HTR-8/SVneo (cell line): Measurements from ENCODE around the gene SERPIND1.
"Not testable (repeated sequence)": the region's sequence is repeated elsewhere in the genome, so short reads cannot be mapped to it uniquely, and the experiment has no call there.

Experiments used
- DNase-seq: peaks from one replicate; pipeline ENCODE4 v3.0.0; 2011; ENCODE audit warnings: low spot score, mixed read lengths; ENCODE audit not compliant: insufficient read length
- FAIRE-seq: peaks from 2 replicates; lab custom pipeline; 2011; peaks lifted over from hg19 to GRCh38; lab: Jason Lieb, UNC

SERPIND1 gene

GRCh38 chr22:20809538-20810185 lies 35.7 kb downstream of the SERPIND1 start:
- FAIRE-seq = no peak

GRCh38 chr22:20810645-20811044 lies 36.7 kb downstream of the SERPIND1 start:
- FAIRE-seq = no peak
- no peak for DNase-seq

More at GRCh38 chr22:20809538-20810185, 35.7 kb downstream of the SERPIND1 start:
- DNase-seq = no peak

DNA sequence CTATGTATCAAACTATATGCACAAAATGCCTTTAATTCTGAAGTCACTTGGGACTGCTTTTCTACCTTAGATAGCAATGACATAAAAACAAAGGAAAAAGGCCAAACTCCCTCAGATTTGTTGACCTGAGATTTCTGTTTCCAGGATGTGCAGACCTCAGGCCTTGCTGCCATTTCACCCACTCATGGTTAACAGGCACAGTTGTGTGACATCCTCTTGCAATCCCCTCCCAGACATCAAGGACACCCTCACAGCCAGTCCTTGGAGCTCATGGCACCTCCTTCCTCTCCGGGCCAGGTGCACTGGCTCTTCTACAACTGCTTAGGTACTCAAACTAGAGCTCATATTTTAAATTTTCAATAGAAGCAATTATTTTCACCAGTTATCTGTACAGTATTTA lies 37.3 kb downstream of the SERPIND1 start:
- FAIRE-seq (no peak), DNase-seq (no peak)

- FAIRE-seq (no peak), DNase-seq (no peak)
Measured at GRCh38 chr22:20811971-20812660, 38.2 kb downstream of the SERPIND1 start.

GRCh38 chr22:20813056-20813455 lies 39.1 kb downstream of the SERPIND1 start:
- FAIRE-seq (no peak), DNase-seq (no peak)

DNA sequence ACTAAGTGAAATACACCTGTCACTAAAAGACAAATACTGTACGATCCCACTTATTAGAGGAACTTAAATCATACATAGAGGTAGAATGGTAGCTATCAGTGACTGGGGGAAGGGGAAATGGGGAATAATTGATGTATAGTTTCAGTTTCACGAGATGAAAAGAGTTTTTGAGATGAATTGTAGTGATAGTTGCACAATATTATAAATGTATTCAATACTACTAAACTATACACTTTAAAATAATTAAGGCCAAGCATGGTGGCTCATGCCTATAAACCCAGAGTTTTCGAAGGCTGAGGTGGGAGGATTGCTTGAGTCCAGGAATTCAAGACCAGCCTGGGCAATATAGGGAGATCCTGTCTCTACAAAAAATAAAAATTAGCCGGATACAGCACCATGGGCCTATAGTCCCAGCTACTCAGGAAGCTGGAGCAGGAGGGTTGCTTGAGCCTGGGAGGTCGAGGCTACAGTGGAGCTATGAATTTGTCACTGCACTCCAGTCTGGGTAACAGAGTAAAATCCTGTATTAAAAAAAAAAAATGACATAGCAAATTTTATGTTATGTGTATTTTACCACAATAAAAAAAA lies 40.4 kb downstream of the SERPIND1 start:
- FAIRE-seq (no peak), DNase-seq (no peak)

DNA sequence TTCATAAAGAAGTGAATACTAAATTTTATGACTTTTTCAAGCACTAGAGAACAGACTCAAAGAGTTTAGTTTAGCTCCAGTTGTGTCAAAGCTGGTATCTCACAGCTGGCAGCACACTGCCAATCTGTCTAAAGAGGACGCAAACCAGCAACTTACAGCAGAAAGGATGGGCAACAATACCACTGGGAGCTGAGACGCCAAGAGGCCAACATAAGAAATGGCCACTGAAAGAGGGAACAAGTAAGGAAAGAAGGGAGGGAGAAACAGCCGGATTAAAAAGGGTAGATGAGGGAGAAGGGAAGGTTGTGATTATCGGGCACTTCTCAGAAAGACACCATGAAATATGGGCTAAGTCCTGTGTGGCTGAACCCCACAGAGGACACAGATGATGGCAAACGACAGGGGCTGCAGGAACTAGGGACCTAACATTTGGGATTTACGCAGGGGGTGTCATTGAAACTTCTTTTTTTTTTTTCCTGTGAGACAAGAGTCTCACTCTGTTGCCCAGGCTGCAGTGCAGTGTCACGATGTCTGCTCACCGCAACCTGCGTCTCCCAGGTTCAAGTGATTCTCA lies 41.7 kb downstream of the SERPIND1 start:
- FAIRE-seq (no peak), DNase-seq (no peak)

DNA sequence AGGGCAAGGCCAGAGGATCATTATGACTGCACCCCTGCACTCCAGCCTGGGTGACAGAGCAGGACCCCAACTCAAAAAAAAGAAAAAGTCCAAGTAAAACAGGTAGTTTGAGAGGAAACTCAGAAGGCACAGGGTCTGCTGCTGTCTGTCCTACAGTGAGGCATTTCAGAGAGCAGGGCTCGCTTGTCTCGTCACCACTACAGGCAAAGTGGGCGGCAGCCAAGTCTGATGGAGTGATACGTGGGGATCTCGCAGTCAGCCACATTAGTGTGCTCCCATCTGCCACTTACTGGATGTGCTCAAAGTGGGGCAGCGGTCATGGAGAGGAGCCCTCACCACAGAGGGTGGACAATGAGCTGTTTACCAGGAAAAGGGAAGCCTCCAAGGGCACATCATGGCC lies 42.6 kb downstream of the SERPIND1 start:
- FAIRE-seq = no peak

DNA sequence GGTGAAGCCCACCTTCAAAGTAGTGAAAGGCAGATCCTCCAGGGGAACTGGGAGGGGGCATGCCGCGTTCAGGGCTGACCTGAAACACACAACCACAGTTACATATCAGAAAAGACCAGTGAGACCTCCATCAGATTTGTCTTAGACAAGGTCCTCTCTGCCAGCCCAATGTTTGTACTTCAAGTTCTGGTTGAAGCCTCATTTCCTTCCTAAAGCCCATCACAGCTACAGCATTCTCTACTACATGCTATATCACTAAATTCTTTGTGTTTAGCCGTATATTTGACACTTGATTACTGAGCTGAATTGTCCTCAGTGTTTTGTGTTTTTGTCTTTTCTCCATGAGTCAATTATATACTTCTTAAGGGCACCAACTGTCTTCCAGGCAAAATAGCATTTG lies 44.6 kb downstream of the SERPIND1 start:
- no peak for FAIRE-seq

More for the DNA sequence above, 42.6 kb downstream of the SERPIND1 start:
- DNase-seq = no peak

DNA sequence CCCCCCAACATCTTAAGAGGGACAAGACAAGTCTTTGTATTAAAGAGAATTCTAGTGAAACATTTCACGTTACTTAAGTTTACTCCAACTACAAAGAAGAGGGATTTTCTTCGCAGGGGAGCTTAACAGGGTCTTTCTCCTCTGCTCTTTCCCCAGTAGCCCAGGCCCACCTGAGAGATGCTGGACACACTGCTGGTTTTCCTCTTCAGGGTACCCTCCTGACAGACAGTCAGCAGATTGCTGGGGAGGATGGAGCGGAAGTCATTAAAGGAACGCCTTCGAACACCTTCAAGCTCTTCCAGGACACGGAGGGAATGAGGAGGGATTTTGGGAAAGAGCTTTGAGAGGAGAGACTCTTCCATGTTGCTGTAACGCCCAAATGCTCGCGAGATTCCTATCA lies 45.6 kb downstream of the SERPIND1 start:
- DNase-seq = no peak
- FAIRE-seq = no peak

More for the DNA sequence above, 44.6 kb downstream of the SERPIND1 start:
- DNase-seq = no peak

GRCh38 chr22:20821717-20822239 lies 47.9 kb downstream of the SERPIND1 start:
- FAIRE-seq, DNase-seq: not testable (repeated sequence)

DNA sequence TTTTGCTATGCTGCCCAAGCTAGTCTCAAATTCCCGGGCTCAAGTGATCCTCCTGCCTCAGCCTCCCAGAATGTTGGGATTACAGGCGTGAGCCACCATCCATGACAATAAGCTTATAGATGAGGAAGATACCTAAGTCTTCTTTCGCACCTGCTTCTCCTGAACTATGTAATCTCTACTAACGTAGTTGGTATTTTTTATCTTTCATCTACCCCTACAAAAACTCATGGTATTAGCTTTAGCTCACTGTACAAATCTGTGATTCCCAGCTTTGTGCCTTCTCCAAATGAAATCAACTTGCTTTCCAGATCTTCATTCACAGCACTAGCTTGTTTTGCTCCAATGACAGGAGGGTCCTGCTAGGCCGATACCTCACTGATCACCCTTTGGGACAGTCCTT lies 48.3 kb downstream of the SERPIND1 start:
- no peak for FAIRE-seq
- no peak for DNase-seq

- FAIRE-seq = no peak
- DNase-seq = no peak
Measured at GRCh38 chr22:20823264-20823663, 49.4 kb downstream of the SERPIND1 start.

- not testable (repeated sequence) for DNase-seq
Measured at GRCh38 chr22:20825216-20825615, 51.3 kb downstream of the SERPIND1 start.

DNA sequence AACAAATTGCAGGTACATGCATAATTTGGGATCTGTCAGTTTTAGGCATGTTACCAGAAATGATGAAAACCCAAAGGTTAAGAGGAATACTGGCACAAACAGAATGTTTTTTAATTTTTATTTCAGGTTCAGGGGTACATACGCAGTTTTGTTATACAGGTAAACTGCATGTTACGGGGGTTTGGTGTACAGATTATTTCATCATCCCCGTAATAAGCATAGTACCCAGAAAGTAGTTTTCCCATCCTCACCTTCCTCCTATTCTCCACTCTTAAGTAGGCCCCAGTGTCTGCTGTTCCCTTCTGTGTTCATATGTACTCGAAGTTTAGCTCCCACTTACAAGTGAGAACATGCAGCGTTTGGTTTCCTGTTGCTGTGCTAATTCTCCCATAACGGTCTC lies 51.7 kb downstream of the SERPIND1 start:
- DNase-seq (no peak), FAIRE-seq (no peak)

More at GRCh38 chr22:20825216-20825615, 51.3 kb downstream of the SERPIND1 start:
- not testable (repeated sequence) for FAIRE-seq

DNA sequence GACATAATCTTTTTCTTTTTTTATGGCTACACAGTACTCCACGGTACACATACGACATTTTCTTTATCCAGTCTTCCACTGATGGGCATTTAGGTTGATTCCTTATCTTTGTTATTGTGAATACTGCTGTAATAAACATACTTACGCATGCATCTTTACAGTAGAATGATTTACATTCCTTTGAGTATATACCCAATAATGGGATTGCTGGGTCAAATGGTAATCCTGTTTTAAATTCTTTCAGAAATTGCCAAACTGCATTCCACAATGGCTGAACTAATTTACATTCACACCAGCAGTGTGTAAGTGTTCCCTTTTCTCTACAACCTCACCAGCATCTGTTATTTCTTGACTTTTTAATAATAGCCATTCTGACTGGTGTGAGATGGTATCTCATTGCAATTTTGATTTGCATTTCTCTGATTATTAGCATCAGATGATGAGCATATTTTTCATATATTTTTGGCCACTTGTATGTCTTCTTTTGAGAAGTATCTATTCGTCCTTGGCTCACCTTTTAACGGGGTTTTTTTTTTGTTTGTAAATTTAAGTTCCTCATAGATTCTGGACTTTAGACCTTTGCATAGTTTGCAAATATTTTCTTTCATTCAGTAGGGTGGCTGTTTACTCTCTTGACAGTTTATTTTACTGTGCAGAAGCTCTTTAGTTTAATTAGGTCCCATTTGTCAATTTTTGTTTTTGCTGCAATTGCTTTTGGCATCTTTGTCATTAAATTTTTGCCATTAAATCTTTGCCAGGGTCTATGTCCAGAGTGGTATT lies 52.6 kb downstream of the SERPIND1 start:
- not testable (repeated sequence) for DNase-seq, FAIRE-seq

DNA sequence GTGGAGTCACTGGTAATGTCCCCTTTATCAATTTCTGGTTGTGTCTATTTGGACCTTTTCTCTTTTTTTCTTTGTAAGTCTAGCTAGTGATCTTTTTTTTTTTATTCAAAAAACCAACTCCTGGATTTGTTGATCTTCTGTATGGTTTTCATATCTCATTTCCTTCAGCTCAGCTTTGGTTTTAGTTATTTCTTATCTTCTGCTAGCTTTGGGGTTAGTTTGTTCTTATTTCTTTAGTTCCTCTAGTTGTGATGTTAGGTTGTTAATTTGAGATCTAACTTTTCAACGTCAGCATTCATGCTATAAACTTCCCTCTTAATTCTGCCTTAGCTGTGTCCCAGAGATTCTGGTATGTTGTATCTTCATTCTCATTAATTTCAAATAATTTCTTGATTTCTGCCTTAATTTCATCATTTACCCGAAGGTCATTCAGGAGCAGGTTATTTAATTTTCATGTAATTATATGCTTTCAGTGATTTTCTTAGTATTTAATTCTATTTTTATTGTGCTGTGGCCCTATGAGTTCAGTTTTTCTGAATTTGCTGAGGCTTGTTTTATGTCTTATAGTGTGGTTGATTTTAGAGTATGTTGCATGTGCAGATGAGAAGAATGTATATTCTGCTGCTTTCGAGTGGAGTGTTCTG lies 55.7 kb downstream of the SERPIND1 start:
- FAIRE-seq = no peak

GRCh38 chr22:20833225-20833665 lies 59.3 kb downstream of the SERPIND1 start:
- FAIRE-seq = no peak
- no peak for DNase-seq

More for the DNA sequence above, 55.7 kb downstream of the SERPIND1 start:
- no peak for DNase-seq

GRCh38 chr22:20834206-20834605 lies 60.3 kb downstream of the SERPIND1 start:
- no peak for FAIRE-seq

More at GRCh38 chr22:20834206-20834605, 60.3 kb downstream of the SERPIND1 start:
- no peak for DNase-seq
